Inferior parietal cortex (tissue), 1 donor: Measurements from ENCODE around the gene RNF150.
A peak's percentile ranks its signal among the peaks of the same experiment; 100 is the strongest.

Source experiments
- DNase-seq: peaks from one replicate; pipeline ENCODE4 v3.0.0-alpha.2; 2016; ENCODE audit errors: extremely low spot score

RNF150 gene

DNA sequence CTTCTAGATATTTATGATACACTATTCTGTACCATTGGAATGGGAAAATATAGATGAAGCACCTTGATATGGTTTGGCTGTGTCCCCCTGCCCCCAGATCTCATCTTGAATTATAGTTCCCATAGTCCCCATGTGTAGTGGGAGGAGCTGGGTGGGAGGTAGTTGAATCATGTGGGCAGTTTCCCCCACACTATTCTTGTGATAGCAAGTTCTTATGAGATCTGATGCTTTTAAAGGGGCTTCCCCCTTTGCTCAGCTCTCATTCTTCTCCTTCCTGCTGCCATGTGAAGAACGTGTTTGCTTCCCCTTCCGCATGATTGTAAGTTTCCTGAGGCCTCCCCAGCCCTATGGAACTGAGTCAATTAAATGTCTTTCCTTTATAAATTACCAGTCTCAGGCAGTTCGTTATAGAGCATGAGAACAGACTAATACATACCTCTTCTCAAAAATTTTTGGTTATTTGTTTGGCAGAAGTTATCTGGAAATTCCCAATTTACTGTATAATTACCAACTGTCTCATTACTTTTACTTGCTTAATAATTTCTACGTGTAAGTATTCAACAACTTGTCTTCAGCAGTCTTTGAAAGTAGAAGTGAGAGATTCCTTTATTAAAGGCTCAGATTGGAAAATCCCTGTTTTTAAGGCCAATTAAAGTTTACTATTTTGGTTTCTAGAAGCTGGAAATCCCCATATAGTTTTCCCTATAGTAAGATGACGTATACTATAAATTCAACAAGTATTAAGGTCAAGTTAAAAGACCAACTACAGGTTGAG is 152.7 kb downstream of the RNF150 start:
- no peak for DNase-seq

DNA sequence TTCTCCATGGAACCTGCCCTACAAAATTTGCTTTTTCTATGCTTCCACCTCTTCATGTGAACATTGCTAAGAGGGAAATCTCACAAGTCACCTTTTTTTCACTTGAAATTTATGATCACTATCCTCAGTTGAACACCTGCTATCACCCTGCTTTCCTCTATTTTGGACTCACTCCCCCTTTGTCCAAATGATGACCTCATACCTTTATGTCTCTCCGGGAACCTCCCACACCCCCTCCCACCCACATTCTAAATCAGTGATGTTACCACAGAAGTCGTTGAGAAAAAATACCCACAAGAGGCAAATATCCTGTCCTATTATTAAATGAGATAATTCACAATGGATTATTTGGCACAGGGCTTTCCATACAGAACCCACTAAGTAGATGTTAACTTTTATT is 156.5 kb downstream of the RNF150 start:
- DNase-seq = no peak

DNA sequence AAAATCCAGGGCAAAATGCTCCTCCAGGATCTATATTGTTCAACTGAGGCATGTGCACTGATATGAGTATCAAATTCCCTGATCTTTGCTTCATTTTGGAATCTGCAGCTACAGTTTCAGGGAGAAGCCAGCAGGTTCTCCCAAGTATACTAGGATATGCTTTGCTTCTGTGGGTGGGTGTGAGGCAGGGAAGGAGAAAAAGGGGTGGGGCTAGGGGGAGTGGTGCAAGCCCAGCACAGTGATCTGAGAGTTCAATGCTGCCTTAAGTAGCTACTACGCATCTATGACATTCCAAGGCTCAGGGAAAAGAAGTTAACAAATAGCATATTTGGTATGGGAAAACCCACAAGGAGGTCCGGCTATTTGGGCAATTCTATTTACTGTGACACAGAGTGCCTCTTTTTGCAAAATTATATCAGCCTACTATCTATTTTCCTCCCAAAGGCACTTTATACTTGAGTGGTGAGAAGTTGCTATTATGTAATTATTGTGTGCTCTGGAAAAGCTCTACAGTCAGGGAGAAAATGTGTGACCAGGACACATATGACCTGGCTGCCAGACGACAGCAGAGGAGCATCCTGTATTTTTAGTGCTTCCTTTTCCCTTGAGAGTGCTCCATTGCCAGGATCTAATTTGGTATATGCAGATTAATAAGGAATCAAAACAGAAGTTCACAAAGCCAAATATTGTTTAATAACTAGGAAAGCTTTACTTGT is 162.0 kb downstream of the RNF150 start:
- DNase-seq = no peak

DNA sequence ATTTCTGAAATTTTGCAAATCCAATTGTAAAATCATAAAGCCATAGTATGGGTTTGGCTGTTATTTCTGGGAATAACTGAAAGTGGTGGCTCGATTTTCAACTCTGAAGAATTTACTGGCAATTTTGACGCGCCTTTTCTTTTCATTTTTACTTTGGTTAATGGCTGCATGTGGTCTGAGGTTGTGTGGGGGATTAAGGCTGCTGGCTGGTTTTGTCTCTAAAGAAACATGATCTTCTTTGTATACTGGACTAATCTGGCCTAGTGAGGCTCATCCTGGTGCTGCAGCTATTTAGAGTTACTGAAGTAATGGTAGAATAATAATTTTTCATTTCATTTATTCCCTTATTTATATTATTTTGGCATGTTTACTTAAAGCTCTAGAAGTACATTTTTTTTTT is 164.0 kb downstream of the RNF150 start:
- no peak for DNase-seq

DNA sequence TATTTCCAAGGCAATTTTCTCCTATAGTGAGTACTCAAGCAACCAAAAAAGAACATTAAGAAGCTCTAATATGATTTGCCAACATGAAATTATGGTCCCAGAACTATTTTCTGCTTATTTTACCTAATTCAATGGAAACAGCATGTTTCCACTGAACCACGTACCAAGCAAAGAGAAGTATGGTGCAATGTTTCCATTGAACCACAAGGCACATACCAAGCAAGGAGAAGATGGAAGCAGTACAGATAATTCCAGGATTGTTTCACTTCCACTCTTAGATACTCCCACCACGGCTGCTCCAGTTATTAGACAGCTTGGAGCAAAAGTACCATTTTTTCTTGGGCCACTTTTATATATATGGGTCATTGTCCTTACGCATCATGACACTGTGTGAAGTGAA is 164.9 kb downstream of the RNF150 start:
- no peak for DNase-seq

DNA sequence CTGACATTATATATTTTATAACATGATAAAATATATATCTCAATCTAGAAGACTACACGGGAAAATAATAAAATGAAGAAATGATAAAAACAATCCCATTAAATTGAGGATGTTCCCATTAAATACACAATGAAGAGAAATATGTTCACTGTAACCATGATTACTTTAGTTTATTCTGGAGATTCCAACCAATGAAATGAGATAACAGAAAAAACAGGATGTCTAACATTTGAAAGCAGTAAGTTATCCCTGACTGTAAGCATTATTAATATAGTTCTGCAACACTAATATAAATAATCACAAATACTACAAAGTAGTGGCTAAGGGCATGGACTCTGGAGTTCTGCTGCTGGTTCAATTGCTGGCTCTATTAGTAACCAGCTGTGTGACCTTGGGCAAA is 169.4 kb downstream of the RNF150 start:
- no peak for DNase-seq

DNA sequence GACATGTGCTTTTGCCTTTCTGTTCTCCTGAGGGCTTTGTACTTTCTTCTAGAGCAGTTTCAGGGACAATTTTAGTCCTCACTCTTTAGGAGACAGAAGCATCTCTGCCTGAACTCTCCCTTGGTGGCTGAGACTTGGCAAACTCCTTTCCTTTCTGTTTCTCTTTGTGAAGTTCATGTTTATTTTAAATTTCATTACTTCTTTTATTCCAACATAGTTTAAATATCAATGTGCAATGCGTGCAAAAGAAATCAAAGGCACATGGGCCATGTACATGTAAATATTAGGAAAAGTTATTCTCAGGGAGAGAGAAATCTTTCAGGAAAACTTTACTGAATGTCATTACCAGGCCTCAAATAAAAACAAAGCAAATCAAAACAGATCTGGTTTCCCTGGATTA is 177.6 kb downstream of the RNF150 start:
- no peak for DNase-seq

DNA sequence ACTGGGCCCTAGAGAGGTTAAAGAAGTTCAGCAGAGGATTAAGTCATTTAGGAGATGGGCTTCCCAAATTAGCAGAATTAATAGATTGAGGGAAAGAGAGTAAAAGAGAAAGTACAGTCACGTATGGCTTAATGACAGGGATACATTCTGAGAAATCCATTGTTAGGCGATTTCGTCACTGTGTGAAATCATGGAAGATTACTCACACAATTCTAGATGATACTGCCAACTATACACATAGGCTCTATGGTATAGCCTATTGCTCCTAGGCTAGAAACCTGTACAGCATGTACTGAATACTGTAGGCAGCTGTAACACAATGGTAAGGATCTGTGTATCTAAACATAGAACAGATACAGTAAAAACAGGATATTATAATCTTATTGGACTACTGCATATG is 180.6 kb downstream of the RNF150 start:
- no peak for DNase-seq

DNA sequence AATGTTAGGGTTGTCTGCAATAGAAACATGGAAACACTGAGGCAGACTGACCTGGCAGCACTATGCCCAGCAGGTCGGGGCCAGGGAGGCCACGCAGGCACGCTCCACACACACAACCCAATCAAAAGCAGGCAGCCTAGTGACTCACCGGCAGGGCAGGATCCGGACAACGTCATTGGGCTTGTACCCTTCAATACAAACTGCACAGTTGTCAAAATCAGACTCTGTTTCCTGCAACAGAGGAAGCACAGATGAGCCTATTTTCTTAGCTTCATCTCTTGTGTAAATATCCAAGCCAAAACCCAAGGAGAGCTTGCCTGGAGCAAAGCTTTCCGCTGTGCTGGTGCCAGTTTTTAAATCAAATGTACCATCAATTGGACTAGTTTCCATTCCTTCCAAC is 185.8 kb downstream of the RNF150 start:
- DNase-seq = no peak

DNA sequence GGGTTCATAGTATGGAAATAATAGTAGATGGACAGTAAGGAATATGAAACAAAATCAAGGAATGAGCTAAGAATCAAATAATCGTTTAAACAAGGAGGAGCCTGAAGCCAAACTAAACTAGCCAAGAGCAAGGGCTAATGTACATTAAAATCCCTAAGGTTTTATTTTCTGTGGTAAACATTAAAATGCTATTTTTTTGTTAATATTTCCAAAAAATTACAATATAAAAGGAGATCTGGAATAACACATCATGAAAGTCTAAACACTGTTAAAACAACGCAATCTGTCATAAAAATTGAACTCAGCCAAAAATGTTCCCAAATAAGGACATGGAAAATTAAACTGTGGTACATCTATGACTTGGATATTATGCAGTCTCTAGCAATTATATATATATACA is 188.2 kb downstream of the RNF150 start:
- DNase-seq = no peak

DNA sequence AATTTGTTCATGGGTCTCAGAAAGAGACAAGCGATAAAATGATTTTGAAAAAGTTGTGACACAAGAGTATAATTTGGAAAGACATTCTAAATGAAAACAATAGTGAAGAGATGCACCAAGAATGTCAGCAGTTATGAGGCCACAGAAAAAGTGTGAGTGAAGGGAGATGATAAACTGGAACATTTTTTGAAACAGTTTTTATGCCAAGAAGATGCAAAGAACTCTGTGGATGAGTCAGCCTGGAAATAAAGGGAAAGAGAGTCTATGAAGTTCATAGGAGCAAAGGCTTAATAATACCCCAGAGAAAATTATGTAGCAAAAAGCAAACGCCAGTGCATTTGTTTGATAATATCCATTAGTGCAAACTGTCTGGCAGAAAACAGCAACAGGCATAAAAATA is 188.7 kb downstream of the RNF150 start:
- no peak for DNase-seq

DNA sequence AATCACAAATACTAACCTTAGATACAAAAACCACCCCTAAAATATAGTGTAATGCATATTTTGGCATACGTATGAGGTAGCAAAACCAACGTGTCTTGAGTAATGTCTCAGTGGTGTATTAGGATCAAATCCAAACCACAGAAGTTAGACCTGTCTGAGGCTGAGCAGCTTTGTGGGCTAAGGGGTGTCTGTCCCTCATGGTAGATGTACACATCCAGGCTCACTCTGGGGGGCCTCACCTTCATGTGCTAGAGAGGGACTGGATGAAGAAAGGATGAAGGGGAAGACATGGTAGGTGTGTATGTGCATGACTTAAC is 189.1 kb downstream of the RNF150 start:
- DNase-seq = no peak

DNA sequence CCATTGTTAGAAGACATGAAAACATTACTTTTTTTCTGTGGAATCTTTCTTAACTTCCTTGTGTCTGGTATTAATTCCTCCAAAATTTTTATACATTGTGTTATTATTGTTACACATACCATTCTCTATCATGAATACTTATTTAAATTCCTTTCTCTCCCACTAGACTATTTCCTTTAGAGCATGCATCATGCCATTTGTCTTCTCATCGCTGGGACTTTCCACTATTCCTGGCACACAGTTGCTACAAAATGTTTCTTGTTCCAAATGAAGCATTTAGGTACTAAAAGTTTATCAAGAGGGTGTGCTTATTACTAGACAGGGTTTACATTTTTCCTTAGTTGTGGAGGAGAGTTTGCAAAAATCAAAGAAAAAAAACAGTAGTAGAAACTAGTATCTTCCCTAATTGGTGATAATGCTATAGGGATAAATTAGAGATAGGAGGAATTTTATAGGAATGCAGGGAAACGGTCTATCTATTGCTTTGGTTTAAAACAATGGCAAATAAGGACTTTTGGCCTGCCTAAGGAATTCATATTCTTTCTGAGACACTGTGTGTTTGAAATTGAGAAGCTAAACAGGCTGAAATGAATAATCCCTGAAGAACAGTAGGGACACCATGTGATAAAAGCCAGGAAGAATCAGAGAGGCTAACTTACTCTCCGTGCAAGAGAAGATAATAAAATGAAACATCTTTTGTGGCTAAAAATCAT is 189.6 kb downstream of the RNF150 start:
- no peak for DNase-seq

DNA sequence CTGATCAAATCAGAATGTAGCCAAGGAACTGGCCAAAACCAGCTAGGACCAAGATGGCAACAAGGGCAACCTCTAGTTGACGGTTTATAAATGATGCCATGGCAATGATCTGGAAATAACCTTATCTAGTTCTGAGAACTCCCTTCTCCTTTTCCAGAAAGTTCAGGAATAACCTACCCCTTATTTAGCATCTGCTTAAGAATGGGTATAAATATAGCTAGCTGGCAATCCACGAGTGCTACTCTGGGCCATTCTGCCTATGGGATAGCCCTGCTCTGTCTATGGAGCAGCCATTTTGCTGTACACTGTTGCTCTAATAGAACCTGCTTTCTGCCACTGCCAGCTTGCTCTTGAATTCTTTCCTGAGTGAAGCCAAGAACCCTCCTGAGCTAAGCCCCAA is 192.7 kb downstream of the RNF150 start:
- no peak for DNase-seq

DNA sequence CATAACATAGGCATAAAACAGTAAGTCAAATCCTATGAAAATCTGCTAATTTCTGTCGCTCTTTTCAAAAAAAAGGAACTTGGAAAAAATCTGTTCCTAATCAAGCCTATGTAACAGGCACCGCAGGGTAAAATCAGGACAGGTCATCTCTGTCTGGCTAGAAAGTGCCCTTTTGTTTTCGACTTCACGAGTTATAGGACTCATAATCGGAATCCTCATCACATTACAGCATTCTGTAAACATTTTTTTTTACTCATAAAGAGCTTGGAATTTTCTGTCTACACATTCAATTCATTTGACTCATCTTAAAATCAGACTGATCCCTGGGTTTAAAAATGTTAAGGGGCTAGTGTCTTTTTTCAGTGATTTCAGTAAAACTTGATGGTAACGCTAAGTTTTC is 195.4 kb downstream of the RNF150 start:
- DNase-seq = no peak

DNA sequence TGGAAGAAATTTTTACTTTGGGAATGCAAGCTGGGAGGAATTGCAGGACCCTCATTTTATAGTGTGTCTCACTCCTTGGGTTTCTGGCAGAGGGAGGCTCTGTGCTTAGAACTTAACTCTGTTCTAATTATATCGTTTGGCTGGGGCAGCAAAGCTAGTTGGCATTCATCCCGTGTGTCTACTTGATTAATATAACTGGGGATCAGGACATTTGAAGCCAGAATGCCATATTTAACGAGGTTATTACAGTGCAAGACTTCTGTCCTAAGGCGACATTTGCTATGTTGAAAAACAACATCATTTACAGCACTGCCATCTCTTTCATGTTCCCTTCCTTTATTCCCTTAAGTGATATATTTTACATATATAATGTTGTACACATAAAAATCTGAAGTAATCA is 198.0 kb downstream of the RNF150 start:
- no peak for DNase-seq

DNA sequence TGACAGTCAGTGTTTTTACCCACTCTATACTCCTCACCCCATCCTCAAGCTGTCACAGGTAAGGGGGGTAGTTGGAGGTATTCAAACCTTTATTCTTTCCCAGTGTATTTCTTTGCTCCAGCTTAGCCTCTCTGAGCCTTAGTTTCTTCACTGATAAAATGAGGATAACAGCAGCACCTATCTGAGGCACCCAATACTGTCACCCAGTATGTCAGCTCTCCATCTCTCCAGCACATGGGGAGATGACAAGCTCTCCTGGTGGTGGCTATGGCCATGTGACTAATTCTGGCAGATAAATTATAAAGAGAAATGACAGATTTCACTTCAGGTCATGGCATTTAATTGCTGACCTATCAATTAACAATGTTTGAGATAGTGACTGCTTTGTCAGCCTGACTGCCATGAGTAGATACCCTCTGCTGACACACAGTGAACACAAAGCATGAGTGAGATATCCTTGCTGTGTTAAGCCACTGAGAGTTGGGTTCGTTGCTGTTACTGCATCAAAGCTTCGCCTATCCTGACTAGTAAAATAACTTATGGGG is 200.7 kb downstream of the RNF150 start:
- no peak for DNase-seq

DNA sequence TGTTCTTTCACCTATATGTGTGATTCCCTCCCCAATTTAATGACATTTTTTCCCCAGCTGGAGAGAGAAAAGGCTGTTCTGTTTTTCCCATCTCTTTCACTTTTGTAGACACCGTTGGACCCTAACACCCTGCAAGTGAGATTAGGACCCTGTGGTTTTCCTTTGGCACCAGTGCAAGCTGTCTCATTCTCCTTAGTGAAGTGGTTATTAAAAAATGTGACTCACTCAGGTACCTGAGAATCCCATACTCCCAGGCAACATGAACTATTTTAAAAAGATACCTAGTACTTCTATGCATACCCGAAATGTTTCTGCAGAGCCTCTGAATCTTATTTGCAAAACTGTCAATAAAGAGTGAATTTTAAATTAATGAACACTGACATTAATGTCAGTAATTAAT is 201.4 kb downstream of the RNF150 start:
- DNase-seq = no peak

DNA sequence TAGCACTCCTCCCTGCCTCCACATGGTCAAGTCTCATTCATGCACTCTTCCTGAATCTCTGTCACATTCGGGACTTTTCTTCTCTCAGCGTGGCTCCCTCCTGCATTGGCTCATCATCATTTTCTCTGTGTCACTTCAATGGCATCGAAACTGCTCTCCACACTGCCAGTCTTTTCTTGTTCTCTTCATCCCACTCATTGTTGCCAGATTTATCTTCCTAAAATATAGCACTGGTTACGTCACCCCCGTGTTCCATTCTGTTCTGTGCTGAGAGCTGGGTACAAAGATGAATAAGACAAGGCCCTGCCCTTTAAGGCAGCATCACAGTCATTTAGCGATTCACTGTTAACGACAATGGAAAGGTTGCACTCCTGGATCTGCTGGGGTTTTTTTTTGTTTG is 202.7 kb downstream of the RNF150 start:
- DNase-seq = peak; percentile 70

DNA sequence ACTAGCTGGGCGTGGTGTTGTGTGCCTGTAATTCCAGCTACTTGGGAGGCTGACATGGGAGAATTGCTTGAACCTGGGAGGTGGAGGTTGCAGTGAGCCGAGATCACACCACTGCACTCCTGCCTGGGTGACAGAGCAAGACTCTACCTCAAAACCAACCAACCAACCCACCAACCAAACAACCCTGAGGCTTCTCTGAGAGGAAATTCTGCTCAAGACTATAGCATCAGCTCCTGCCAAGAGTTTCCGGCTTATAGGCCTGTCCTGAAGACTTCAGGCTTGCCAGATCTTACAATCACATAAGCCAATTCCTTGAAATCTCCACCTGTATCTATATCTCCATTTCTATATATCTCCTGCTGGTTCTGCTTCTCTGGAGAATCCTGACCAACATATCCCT is 203.3 kb downstream of the RNF150 start:
- no peak for DNase-seq

DNA sequence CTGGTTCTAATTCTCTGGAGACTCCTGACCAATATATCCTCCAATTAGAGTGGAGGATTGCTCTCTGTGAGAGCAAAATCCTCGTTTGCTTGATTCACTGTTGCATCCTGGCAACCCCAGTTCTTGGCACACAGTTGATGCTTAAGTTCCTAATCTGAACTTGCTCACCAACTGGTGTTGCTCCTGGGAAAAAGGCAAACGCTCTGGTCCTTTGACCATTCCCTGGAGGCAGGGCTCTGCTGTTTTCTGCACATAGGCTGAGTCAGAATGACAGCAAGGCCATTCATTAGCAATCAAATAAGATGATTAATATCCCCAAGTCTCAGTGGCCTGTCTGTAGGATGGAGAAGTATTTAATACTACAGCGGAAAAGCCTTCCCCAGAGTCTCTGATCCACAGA is 204.4 kb downstream of the RNF150 start:
- DNase-seq = no peak

DNA sequence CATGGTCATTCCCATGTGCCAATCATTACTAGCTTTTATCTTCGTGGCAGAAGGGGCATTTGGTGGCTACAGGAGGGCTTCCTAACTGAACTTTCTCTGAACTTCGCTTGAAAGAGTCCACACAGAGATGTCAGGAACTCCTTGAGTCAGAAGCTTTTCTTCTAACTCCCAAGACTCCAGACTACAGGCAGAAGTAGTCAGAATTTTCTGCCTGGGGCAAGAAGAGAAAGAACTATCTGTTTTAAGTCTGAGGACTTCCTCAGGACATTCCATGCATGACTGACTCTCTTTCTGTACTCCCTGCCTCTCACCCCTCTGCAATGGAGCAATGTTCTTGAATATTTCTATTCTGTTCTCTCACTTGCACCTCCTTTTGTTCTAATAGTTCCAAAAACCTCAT is 206.6 kb downstream of the RNF150 start:
- DNase-seq = no peak

DNA sequence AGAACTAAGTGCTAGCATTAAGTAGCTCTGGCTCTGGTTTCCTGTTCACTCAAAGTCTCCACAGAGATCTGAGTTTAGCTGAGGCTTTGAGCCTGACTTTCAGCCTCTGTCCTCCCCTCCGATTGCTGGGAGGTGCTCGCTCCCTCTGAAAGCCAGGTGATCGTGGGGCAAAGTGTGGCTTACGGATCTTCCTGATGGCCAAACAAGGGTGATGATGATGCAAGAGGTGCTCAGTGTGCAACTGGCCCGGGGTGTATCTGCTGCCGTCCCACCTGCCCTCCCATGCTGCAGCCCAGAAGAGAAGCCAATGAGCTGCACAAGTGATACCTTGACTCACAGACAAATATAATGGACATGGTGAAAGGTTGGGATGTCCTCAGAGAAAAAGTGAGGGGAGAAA is 207.9 kb downstream of the RNF150 start:
- DNase-seq = no peak
